Renal cortical epithelial cell (primary cell): Measurements from ENCODE around the gene UBASH3B. TPM values are rescaled to one million over a fixed set of nuclear protein-coding genes. Genes with fewer than 3 reads are reported as not detected.

Experiments used
- DNase-seq: peaks from one replicate; pipeline ENCODE4 v3.0.0-alpha.2; 2011; ENCODE audit warnings: low read depth
- total RNA-seq: library from RNA; depleted of rRNA; stranded (reverse); fragments of >200 nt; gene quantifications from 2 replicates; pipeline ENCODE4 v1.2.3, GENCODE V29; 2014

Gene UBASH3B
- total RNA-seq, 1 donor from 2014 or later: 12.5 TPM

DNA sequence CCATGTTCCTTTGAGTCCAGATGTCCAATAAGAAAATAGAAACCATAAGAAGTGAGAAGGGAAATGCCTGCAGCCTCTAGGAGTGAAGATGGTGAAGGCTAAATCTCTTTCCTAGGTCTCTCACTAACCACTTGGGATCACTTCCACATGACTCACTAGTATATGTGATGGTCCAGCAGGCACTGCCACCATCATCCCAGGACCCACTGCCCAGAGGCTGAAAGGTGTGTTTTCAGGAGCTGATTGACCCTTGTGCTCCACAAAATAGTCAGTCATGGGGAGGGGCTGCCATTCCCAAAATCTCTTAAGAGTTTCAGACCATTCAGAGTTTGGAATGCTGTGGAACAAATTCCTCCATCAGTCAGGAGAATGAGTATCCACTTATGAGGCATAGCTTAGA lies 22.9 kb downstream of the UBASH3B start:
- DNase-seq: no peak

DNA sequence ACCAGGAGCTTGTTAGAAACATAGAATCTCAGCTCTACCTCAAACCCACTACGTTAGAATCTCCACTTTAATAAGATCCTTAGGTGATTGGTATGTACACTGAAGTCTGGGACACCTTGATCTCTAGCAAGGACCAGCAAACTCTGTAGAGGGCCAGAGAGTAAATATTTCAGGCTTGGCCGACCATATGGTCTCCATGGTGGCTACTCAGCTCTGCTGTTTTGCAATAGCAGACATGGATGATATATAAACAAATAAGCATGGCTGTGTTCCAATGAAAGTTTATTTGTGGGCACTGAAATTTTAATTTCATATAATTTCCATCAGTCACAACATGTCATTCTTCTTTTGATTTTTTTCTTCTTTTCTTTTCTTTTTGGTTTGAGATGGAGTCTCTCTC lies 23.9 kb downstream of the UBASH3B start:
- no peak for DNase-seq

DNA sequence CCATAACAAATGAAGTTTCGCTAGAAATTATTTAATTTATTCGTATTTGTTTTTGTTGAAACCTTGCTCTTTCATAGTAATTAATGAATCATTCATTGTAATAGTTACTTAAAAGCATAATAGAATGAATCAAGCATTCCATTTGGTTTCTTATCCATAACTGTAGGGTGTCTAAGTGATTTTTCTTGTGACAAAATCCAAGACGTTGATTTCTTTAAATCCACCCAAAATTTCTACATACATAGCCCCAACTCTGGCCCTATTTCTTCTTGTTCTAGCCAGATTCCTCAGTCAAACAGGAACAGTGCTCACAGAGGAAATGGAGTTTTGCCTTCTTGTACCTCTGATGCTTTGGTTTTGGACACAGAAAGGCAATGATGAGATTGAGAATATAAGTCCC lies 25.5 kb downstream of the UBASH3B start:
- no peak for DNase-seq

DNA sequence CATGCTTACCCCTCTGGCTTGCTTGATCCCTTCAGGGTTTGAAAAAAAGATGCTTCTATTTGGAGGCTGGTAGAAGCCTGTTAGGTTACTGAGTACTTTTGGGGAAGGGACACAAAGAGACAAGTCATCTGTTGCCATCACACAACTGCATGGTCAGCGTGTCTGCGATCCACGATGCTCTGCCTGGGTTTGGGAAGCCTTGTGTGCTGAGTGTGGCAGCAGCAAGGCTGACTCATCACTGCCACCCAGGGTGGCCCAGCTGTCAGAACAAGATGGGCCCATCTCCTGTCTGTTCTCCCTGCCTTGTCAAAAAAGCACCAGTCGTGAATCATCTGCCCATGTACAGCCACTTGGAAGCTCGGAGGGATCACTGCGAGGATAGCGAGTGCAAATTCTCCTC lies 26.2 kb downstream of the UBASH3B start:
- DNase-seq: no peak

DNA sequence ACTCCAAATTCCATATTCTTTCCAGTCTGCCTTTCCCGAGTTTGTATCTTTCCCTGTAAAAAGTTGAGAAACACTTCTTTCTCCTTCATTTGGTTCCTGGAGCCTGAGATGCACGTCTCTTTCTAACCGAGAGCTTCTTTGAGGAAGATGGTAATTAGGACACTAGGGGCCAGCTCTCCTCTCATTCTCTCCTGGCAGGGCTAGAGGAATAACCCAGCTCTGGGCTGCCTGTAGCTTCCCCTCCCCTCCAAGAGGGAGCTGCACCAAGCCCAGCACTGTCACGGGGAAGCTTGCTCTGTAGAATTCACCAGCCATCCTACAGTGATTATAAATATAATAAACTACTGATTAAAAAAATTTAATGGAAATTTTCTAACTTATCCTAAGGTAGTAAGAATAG lies 26.9 kb downstream of the UBASH3B start:
- DNase-seq: no peak

DNA sequence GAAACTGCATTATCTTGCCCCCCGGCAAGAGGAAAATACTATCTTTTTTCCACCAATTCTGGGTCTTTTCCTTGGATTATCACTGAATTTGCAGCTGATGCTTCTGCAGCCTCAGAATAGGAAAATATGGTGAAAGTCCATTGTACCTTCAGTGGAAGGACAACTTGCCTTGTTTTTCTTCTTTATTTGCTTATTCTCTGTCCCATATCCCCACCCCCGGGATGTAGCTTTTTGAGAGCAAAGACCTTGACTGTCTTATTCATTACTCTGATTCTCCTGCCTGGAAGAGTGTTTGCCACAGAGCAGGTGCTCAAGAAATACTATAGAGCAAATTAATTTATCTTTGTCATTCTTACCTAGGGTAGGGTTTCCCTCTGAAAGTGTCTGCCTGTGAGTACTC lies 29.5 kb downstream of the UBASH3B start:
- DNase-seq: no peak

DNA sequence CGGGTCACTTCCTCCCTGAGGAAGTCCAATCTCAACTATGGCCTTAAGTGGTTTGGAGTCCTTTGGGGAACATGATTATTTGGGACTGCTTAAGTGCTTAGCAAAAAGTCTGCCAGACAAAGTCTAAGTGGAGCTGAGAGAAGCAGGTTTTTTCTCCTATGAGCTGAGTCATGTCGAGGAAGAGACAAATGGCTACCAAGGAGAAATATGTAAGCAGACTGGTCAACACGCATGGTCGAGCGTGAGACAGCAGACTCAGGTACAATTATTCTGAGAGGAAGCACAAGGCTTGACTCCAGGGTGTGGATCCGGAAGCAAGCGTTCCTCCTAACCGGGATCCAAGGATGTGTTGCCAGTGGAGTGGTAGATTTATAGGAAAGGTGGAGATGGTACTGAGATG lies 30.6 kb downstream of the UBASH3B start:
- DNase-seq: peak; percentile 90

DNA sequence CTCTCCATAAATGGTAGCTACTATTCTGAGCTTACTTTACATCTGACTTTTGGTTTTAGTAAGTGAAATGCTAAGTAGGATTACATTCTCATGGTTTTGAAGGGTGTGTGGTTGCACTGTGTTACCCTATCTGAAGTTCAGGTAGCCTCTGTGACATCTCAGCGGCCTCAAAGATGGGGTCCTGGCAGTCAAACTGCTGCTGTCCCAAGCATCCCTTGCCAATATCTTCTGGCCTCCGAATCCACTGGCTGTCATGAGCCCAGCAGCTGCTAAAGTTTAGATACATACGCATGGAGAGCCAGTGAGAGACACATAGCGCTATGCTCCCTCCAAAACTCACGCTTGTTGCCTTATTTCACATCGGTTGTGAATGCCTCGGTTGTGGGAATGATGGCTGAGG lies 34.9 kb downstream of the UBASH3B start:
- no peak for DNase-seq

DNA sequence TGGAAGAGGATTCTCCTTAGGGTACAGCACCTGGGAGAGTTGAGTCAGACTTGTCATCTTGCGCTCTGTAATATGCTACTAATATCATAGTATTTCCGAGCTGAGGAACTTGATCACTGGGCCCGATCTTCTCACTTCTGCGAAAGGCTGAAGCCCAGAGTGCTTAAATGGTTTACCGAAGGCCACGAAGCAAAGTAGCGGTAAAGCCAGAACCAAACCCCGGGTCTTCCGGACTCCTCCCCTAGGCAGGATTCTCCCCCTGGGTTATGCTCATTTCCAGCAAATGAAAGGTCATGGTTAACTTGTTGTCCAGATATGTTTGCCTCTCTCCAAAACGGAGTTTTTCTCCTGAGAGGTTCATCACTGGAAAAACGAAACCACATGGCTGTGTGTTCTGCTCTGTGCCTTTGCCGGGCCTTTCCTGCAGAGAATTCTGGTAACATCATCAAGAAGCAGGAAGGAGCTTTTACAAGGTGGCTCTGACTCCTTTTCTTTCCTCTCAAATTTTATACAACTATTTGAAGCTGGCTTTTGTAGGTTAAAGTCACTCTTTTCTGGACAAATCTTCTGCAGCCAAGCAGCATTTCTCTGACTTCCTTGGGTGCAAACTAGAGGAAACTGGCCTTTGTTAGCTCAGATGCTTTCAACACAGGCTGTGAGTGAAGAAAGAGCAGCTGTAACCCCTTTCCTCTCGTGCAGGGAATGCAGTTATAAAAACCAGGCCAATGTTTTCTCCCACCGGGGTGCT lies 35.5 kb downstream of the UBASH3B start:
- DNase-seq: peak; percentile 17

DNA sequence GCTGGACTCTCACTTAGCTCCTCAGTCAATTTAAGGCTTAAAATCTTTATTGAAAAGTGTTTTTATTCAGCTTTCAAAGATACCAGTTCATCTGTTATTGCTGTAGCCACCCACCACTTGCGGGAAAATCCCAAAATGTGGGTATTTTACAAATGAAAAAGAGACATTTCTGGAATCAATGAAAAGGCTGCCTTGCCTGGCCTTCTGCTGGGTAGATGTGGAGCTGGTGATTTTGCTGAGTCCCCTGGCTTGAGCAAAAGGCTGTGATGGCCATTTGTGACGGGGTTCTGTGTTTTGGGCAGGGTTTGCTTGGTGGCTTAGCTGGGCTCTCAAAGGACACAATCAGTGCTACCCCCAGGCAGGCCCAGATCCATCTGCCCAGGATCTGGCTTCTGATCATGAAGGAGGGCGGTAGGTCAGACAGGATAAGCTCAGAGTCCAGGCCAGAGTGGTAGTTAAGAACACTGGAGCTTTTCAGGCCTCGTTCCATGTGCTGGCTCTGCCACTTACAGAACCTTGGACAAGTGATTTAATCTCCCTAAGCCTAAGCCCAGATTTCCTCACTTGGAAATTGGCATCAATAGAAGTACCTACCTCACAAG lies 36.1 kb downstream of the UBASH3B start:
- no peak for DNase-seq

DNA sequence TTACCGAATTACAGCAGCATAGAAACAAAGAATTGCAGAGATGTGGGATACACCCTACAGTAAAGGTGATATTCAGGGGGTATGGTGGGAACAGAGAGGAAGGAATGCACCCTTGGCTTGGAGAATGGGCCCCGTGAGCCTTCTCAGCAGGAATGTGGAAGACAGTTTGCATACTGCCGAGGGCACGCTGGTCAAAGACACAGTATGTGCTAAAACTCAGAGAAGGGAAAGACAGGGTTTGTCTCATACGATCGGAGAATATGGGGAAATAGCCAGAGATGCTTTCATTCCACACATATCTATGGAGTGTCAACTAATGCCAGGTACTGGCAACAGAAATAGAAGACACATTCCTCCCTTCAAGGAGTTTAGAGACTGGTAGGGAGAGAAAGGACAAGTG lies 36.9 kb downstream of the UBASH3B start:
- DNase-seq: no peak

DNA sequence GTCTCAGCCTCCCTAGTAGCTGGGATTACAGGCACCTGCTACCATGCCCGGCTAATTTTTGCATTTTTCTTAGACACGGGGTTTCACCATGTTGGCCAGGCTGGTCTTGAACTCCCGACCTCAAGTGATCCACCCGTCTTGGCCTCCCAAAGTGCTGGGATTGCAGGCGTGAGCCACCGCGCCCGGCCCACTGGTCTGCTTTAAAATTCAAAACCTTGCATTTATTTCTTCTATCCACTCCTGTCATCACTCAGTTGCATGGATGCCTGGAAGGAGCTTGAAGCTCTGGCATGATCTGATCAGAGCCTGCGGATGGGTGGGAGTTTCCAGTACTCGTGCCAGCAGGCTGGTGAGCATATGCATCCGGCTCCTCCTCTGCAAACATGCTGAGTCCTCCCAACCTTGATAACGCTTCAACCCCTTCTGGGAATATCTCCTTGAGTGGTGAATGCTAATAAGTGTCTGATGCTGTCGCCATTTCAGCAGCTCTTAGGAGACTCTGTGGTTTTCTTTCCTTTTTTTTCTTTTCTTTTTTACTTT lies 39.6 kb downstream of the UBASH3B start:
- DNase-seq: no peak

DNA sequence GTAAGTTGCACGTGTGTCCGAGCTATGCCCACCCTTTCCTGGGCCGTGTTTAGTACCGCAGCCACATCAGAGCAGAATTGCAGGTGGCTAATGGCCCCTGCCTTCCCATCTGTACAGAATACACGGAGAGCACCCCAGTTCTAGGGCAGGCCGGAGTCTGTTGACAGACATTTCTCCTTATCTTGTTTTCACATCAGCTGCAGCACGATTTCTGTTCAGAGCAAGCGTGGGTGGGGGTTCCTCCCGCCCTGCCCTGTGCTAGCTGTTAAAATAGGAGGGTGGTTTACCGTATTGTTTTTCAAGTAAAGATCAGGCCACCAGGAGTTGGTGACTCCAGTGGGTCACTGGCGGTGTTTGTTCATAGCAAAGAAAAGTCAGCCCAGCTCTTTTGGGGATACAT lies 41.1 kb downstream of the UBASH3B start:
- DNase-seq: no peak

DNA sequence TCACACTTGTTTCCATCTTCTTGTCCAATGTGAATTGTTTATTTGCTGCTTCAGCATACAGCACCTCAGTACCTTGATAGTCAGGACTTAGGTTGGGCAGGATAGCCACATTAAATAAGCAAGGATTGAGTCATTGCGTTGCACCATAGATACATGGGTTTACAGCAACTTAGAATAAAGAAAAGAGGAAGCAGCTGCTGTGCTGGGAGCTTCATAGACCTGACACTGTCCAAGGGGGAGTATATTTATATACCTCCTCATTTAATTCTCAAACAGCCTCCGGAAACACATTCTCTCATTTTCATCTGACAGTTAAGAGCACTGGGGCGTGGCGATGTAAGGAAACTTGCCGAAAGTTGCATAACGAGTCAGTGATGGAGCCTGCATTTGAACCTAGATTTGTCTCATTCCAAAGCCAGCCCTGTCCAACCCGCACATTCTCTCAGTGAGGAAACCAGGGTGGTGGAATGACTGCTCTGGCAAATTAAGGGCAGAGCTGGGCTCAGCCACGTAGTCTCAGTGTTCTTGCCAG lies 42.2 kb downstream of the UBASH3B start:
- DNase-seq: peak; percentile 90

DNA sequence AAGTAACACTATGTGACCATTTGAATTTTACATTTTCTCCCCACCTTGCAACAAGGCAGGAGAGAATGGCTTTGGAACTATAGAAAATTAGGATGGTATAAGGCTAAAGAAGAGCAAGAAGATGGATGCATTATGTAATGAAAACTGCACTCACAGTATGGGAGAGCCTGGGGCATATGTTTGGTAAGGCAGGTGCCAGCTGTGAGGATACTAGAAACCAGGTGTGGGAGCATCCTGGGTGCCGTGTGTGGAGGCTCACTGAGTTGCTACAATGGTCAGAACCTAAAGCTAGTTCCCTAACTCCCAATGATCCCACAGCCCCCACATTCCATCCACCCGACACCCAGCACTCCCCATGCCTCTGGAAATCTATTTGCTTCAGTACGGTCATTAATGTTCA lies 42.9 kb downstream of the UBASH3B start:
- no peak for DNase-seq

DNA sequence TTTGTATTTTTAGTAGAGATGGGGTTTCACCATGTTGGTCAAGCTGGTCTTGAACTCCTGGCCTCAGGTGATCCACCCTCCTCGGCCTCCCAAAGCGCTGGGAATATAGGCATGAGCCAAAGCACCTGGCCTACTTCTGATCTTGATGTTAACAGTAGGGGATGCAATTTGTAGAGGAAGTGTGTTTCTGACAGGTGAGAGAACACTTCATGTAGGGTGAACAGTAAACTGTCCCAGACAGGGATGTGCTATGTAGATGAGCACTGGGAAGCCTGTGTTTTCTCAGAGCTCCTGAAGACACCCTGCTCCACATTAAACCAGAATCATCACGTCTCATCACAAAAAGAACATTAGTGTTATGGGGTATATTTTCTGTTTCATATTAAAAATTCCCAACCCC lies 45.1 kb downstream of the UBASH3B start:
- DNase-seq: no peak

DNA sequence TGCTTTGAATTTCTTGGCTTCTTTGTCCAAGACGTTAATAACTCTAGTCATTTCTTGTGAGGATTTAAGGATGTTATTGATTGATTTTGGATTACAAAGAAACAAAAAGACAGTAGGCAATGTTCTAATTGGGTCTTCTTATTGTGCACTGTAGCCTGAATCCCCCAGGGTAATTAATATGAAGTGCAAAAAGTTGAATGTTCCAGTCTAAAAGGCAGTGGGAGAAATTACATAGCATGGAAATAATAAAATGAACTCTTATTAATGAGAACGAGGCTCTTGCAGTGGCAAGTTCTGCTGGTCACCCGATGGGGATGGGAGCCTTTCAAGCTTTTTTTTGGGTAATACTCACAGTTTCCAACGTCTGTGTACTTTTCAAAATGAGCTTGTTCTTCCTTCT lies 45.6 kb downstream of the UBASH3B start:
- DNase-seq: no peak

DNA sequence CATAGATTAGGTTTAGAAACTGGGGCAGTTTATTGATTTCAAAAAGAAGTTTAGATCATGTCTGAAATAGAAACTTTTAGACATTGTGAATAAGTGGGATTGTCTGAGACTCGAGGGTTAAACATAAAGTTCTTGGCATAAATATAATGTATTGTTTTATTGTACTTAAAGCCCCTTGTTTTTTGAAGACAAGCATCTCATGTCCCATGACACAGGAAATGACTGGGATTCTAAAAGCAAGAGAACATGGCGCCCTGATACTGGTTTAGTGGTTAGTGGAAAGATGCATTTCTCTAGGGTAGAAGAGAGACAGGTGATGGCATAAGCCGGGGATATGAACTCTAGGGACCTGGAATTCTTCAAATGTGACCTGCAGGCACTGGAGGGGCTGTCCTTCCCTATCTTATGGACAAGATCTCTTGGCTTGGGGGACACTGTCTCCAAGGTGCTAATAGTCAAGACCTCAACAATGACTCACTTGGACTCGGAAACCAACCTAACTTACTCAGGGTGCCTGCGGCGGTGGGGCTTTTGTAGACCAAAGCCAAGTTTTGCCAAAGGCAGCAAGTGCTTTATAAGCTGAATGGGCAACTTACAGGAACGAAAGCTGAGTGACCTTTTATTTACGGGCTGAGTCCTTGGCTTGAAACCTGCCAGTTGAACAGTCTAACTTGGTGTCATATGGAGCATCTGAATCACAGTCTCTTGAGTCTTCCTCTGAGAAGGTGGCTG lies 48.2 kb downstream of the UBASH3B start:
- no peak for DNase-seq

DNA sequence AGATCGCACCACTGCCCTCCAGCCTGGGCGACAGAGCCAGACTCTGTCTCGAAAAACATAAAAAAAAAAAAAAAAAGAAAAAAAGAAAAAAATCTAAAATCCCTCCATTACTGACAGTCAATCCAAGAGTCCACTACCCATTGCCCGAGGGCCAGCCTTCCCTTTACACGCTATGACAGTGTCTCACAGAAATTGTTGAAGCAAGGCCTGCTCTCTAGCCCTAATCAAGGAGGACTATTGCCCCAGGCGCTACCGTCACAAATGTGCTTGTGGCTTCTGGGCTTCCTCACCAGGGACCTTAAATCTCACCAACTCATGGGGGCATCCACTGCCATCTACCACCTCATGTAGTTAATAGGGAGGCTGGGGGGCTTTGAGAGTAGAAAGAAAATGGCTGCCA lies 49.9 kb downstream of the UBASH3B start:
- DNase-seq: no peak

DNA sequence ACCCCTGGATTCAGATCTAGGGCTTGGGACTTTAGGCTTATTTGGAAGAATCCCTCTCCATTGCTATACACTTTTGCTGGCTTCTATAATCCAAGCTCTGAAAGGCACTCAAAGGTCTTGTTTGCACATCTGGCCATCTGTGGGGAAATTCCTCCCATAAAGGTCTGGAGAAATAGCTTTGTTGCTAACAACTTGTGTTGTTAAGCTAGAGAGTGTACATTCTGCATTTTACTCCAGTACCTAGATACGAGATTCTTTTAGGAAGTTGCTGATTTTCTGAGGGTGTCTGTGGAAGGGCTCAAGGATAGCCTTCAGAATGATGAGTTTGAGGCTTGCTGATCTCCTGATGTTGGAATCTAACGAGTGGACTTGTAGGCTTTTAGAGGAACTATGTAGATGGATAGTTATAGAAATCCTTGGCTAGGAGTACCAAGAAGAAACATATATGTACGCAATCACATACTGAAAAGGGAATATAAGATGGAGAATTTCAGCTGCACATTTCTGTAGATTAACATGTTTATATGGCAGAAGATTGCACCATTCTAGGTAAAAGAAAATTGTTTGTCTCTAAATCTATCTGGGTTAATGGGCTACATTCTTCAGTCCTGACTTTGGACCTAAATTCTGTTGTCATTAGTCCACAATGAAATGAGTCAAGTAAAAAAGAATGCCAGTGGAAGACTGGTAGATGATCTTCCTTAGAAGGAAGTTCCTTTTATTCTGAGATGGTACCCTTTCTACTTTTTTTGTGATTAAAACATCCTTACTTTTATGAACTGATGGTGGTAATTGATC lies 51.0 kb downstream of the UBASH3B start:
- peak; percentile 90 for DNase-seq

DNA sequence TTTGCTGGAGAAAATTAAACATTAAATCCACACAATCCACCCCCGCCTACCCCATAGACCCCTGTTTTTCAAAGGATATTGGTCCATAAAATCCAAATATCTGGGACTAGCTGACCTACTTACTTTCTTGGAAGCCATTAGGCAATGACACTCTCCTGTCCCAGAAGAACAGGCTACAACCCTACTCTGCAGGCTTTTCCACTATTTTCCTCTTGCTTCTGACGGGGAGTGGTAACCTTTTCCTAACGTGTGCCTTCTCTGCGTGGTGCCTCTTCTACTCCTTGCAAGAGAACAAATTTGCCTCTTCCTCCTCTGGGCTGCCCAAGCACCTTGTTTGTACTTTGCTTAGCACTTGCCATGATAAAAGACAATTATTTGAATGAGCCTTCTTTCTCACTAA lies 51.6 kb downstream of the UBASH3B start:
- no peak for DNase-seq

DNA sequence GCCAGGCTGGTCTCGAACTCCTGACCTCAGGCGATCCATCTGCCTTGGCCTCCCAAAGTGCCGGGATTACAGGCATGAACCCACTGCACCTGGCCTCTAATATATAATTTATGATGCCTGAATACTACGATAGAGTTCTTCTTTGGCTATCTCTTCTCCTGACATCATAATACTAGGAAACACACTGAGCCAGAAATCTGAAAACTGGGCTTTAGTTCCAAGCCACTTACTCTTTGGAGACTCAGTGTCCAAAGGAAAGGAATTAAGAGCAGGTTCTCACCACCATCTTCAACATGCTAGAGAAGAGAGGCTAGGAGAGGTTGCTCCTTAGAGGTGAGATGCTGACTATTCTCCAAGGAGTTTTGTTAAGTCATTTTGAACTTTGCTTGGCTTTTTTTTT lies 52.4 kb downstream of the UBASH3B start:
- no peak for DNase-seq
